Mammary microvascular endothelial cell (primary cell): ENCODE measurements around the gene SPATA31D3. TPM values are rescaled to one million over a fixed set of nuclear protein-coding genes. Genes with fewer than 3 reads are reported as not detected.

ENCODE experiments used
- total RNA-seq: library from RNA; depleted of rRNA; stranded (reverse); fragments of >200 nt; gene quantifications from 2 replicates; pipeline ENCODE4 v1.2.3, GENCODE V29; 2015

The SPATA31D3 gene
- total RNA-seq, result not detected in 2 replicates

DNA sequence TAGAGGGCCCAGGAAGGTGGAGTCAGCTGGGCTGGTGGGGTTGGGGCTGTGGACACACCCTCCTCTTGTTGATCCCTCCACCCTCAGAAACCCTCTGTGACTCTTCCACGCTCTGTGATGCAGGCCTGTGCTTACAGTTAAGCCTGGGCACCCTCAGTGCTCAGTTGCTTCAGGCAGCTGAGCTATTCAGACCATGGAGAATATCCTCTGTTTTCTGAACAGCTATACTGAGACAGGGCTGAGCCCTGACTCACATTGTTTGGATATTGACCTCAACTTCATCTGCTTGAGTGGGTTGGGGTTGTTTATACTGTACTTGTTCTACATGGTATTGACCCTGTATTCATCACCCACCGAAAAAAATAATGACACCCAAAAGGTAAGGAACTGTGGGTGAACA, at the start of gene SPATA31D3:
Gene SPATA31D3, plus strand, starts transcription at position 108 of the 400 bp plus-strand sequence. Its CDS starts 86 bp downstream, at position 194.

DNA sequence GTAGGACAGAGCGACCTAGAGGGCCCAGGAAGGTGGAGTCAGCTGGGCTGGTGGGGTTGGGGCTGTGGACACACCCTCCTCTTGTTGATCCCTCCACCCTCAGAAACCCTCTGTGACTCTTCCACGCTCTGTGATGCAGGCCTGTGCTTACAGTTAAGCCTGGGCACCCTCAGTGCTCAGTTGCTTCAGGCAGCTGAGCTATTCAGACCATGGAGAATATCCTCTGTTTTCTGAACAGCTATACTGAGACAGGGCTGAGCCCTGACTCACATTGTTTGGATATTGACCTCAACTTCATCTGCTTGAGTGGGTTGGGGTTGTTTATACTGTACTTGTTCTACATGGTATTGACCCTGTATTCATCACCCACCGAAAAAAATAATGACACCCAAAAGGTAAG, 15.0 kb upstream of the SPATA31D3 start, which contains the start of gene SPATA31D4:
Gene SPATA31D4, plus strand, starts transcription at position 124 of the 400 bp plus-strand sequence. Its CDS starts 86 bp downstream, at position 210.

GRCh38 chr9:81988472-81988871, 45.2 kb downstream of the SPATA31D3 start, which contains the start of gene SPATA31D1:
SPATA31D1 (plus strand) TSS chr9:81988772; CDS start chr9:81988819, 47 bp downstream.

Other genes with a start within 250 kb of the SPATA31D3 start
- not detected in 2 replicates for gene SPATA31D4, start 15.1 kb upstream of the SPATA31D3 start, total RNA-seq
- not detected in 2 replicates for gene SPATA31D1, start 45.3 kb downstream of the SPATA31D3 start, total RNA-seq